Liver (tissue), 3 donors: Measurements from ENCODE around the gene OR8D2.

Experiments
- CTCF ChIP-seq: fragments of 150-350 bp; IDR thresholded peaks from 2 replicates; pipeline ENCODE4 v1.5.1; 2017; ENCODE audit warnings: improper control_type of control experiment, low read depth, low read length; ENCODE audit not compliant: missing input control
- EGR1 ChIP-seq, 2 donors: IDR thresholded peaks; 2 replicates each; pipeline ENCODE4 v1.6.1; 2016 to 2018; ENCODE audit warnings: antibody characterized with exemption in 2 of 2, low read depth in 2 of 2
- FOXA1 ChIP-seq: IDR thresholded peaks from 2 replicates; pipeline ENCODE4 v1.6.1; 2016; ENCODE audit warnings: antibody characterized with exemption
- GABPA ChIP-seq, 2 donors: IDR thresholded peaks in 1 of 2; conservative IDR thresholded peaks in 1 of 2; 2 replicates each; pipeline ENCODE4 v1.6.1; 2016; ENCODE audit warnings: antibody characterized with exemption in 2 of 2, mild to moderate bottlenecking in 1 of 2, moderate library complexity in 1 of 2
- HNF4G ChIP-seq: IDR thresholded peaks from 2 replicates; pipeline ENCODE4 v1.6.1; 2016; ENCODE audit warnings: antibody characterized with exemption
- MAX ChIP-seq: IDR thresholded peaks from 2 replicates; pipeline ENCODE4 v1.6.1; 2016; ENCODE audit warnings: antibody characterized with exemption
- RAD21 ChIP-seq, 2 donors: IDR thresholded peaks; 2 replicates each; pipeline ENCODE4 v1.6.1; 2016; ENCODE audit warnings: antibody characterized with exemption in 2 of 2, mild to moderate bottlenecking in 2 of 2
- RXRA ChIP-seq, 2 donors: IDR thresholded peaks; 2 replicates each; pipeline ENCODE4 v1.6.1; 2017 to 2018; ENCODE audit warnings: antibody characterized with exemption in 2 of 2, mild to moderate bottlenecking in 1 of 2
- SP1 ChIP-seq: IDR thresholded peaks from 2 replicates; pipeline ENCODE4 v1.6.1; 2018; ENCODE audit warnings: antibody characterized with exemption, mild to moderate bottlenecking
- TAF1 ChIP-seq: conservative IDR thresholded peaks from 2 replicates; pipeline ENCODE4 v1.6.1; 2016; ENCODE audit warnings: antibody characterized with exemption, mild to moderate bottlenecking
- YY1 ChIP-seq: IDR thresholded peaks from 2 replicates; pipeline ENCODE4 v1.6.1; 2016; ENCODE audit warnings: antibody characterized with exemption, mild to moderate bottlenecking
- ZBTB33 ChIP-seq: IDR thresholded peaks from 2 replicates; pipeline ENCODE4 v1.6.1; 2016; ENCODE audit warnings: antibody characterized with exemption
- TF ChIP-seq, protein P1 (sequence below): IDR thresholded peaks from 2 replicates; pipeline ENCODE4 v1.6.1; 2016; ENCODE audit warnings: antibody characterized with exemption, mild to moderate bottlenecking
- donor health status: healthy.
- donor health status: healthy.

GRCh38 chr11:124307093-124307492 lies 12.9 kb downstream of the OR8D2 start:
- TF ChIP-seq EGR1 (IDR thresholded peaks at IDR 0.05; ENCODE audit: low read depth in 2 of 2) (no peak), CTCF (no peak), ZBTB33 (no peak), RAD21 (IDR thresholded peaks at IDR 0.05) (no peak), SP1 (no peak), RXRA (IDR thresholded peaks at IDR 0.05) (peak in 1 of 2 donors; percentile 47), GABPA (IDR thresholded peaks at IDR 0.05 in 1 of 2, conservative IDR thresholded peaks at IDR 0.05 in 1 of 2) (no peak), FOXA1 (no peak), MAX (peak; percentile 19), YY1 (no peak), TAF1 (no peak), HNF4G (no peak)
- TF ChIP-seq, protein P1, sequence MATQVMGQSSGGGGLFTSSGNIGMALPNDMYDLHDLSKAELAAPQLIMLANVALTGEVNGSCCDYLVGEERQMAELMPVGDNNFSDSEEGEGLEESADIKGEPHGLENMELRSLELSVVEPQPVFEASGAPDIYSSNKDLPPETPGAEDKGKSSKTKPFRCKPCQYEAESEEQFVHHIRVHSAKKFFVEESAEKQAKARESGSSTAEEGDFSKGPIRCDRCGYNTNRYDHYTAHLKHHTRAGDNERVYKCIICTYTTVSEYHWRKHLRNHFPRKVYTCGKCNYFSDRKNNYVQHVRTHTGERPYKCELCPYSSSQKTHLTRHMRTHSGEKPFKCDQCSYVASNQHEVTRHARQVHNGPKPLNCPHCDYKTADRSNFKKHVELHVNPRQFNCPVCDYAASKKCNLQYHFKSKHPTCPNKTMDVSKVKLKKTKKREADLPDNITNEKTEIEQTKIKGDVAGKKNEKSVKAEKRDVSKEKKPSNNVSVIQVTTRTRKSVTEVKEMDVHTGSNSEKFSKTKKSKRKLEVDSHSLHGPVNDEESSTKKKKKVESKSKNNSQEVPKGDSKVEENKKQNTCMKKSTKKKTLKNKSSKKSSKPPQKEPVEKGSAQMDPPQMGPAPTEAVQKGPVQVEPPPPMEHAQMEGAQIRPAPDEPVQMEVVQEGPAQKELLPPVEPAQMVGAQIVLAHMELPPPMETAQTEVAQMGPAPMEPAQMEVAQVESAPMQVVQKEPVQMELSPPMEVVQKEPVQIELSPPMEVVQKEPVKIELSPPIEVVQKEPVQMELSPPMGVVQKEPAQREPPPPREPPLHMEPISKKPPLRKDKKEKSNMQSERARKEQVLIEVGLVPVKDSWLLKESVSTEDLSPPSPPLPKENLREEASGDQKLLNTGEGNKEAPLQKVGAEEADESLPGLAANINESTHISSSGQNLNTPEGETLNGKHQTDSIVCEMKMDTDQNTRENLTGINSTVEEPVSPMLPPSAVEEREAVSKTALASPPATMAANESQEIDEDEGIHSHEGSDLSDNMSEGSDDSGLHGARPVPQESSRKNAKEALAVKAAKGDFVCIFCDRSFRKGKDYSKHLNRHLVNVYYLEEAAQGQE, result no peak
